Measurements from ENCODE around the gene SMIM14. TPM values are rescaled to one million over a fixed set of nuclear protein-coding genes. Genes with fewer than 3 reads are reported as not detected.

SMIM14 gene
- total RNA-seq, 1 donor from 2014 or later, result 42.6 TPM

- no peak for DNase-seq (ENCODE audit: low spot score)
- no peaks in the 10 kb centered on the region for H3K27me3 Mint-ChIP-seq (ENCODE audit: low read depth)
Observed at GRCh38 chr4:39591290-39591689, 47.4 kb downstream of the SMIM14 start.

DNA sequence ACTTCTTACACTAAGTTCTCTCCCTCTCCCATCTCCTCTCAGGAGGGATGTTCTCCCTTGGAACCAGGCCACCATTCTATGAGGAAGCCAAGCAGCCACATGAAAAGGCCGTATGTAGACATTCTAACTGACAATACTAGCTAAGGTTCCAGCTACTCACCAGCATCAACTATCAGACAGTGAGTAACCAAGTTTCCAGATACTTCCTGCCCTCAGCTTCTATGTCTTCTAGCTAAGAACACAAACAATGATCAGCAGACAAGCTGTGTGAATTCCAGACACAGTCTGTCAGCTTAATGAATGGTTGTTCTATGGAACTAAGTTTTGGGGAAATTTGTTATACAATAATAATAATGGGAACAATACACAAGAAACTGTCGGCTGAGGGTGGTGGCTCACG, 50.8 kb downstream of the SMIM14 start:
- H3K27ac Mint-ChIP-seq (ENCODE audit: unreplicated experiment), result peak overlapping the region; percentile 93

More at GRCh38 chr4:39591290-39591689, 47.4 kb downstream of the SMIM14 start:
- Mint-ChIP-seq H3K27ac (ENCODE audit: unreplicated experiment) (no peak overlapping the region), H3K4me1 (ENCODE audit: low read depth) (peaks cover 8% of the 10 kb centered on the region), H3K4me3 (ENCODE audit: unreplicated experiment) (no peak overlapping the region), H3K9me3 (ENCODE audit: low read depth) (peaks cover 3% of the 10 kb centered on the region), H3K36me3 (ENCODE audit: low read depth) (peaks cover 3% of the 10 kb centered on the region)
- TF ChIP-seq CTCF (IDR thresholded peaks at IDR 0.05), result no peak

DNA sequence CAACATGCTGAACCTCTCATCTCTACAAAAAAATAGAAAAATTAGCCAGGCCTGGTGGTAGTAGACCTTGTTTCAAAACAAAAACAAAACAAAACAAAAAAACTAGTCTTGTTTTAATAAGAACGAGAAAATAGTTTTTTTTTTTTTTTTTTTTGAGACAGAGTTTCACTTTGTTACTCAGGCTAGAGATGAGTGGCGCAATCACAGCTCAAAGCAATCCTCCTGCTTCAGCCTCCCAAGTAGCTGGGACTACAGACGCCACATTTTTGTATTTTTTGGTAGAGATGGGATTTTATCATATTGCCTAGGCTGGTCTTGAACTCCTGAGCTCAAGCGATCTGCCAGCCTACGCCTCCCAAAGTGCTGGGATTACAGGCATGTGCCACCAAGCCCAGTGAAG, 63.7 kb downstream of the SMIM14 start:
- TF ChIP-seq CTCF (IDR thresholded peaks at IDR 0.05), result no peak
- DNase-seq (ENCODE audit: low spot score), result no peak
- no peak overlapping the region for H3K27ac Mint-ChIP-seq (ENCODE audit: unreplicated experiment)
- no peaks in the 10 kb centered on the region for H3K27me3 Mint-ChIP-seq (ENCODE audit: low read depth)
- peaks cover 5% of the 10 kb centered on the region for H3K4me1 Mint-ChIP-seq (ENCODE audit: low read depth)
- H3K9me3 Mint-ChIP-seq (ENCODE audit: low read depth), result no peaks in the 10 kb centered on the region
- H3K4me3 Mint-ChIP-seq (ENCODE audit: unreplicated experiment), result no peak overlapping the region
- peaks cover 7% of the 10 kb centered on the region for H3K36me3 Mint-ChIP-seq (ENCODE audit: low read depth)

More for the DNA sequence above, 50.8 kb downstream of the SMIM14 start:
- peaks cover 8% of the 10 kb centered on the region for H3K4me1 Mint-ChIP-seq (ENCODE audit: low read depth)
- H3K4me3 Mint-ChIP-seq (ENCODE audit: unreplicated experiment), result no peak overlapping the region
- H3K27me3 Mint-ChIP-seq (ENCODE audit: low read depth), result no peaks in the 10 kb centered on the region
- no peak for DNase-seq (ENCODE audit: low spot score)
- peaks cover 2% of the 10 kb centered on the region for H3K9me3 Mint-ChIP-seq (ENCODE audit: low read depth)
- H3K36me3 Mint-ChIP-seq (ENCODE audit: low read depth), result peaks cover 9% of the 10 kb centered on the region
- no peak for TF ChIP-seq CTCF (IDR thresholded peaks at IDR 0.05)

DNA sequence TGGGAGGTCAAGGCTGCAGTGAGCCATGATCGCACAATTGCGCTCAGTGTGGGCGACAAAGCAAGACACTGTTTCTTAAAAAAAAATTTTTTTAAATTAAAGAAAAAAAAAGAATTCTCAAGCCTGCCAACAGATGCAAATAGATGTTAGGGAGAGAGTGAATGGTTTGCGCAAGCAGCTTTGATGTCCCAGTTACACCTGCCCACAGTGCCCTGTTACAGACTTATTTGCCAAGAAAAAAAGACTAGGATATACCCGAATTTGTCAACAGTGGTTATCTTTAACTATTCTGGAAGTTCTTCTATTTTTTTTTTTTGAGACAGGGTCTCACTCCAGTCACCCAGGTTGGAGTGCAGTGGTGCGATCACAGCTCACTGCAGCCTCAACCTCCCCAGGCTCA, 67.2 kb downstream of the SMIM14 start:
- Mint-ChIP-seq H3K36me3 (ENCODE audit: low read depth) (peaks cover 5% of the 10 kb centered on the region), H3K27me3 (ENCODE audit: low read depth) (no peaks in the 10 kb centered on the region), H3K4me3 (ENCODE audit: unreplicated experiment) (no peak overlapping the region), H3K9me3 (ENCODE audit: low read depth) (no peaks in the 10 kb centered on the region), H3K27ac (ENCODE audit: unreplicated experiment) (no peak overlapping the region), H3K4me1 (ENCODE audit: low read depth) (peaks cover 9% of the 10 kb centered on the region)
- TF ChIP-seq CTCF (IDR thresholded peaks at IDR 0.05), result no peak
- DNase-seq (ENCODE audit: low spot score), result no peak

DNA sequence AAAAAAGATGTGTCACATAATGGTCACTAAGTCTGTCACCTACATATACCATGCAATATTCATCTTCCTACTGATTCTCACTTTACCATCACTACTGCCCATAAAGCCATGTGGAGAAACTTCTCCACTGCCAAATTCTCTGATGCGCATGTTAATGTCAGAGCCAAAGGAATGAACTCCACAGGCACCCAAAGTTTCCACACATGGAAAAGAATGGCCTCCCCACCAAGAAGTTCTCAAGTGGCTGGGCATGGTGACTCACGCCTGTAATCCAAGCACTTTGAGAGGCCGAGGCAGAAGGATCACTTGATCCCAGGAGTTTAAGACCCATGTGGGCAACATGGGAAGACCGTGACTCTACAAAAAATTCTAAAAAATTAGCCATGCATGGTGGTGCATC, 67.6 kb downstream of the SMIM14 start:
- Mint-ChIP-seq H3K27ac (ENCODE audit: unreplicated experiment) (no peak overlapping the region), H3K27me3 (ENCODE audit: low read depth) (no peaks in the 10 kb centered on the region), H3K36me3 (ENCODE audit: low read depth) (peaks cover 8% of the 10 kb centered on the region), H3K9me3 (ENCODE audit: low read depth) (peaks cover 3% of the 10 kb centered on the region), H3K4me1 (ENCODE audit: low read depth) (peaks cover 10% of the 10 kb centered on the region), H3K4me3 (ENCODE audit: unreplicated experiment) (no peak overlapping the region)
- DNase-seq (ENCODE audit: low spot score), result no peak
- TF ChIP-seq CTCF (IDR thresholded peaks at IDR 0.05), result no peak
